ENCODE measurements around the gene CYP4F8.

Gene CYP4F8

GRCh38 chr19:15616627-15617270 is 1.7 kb downstream of the CYP4F8 start:
- DNase-seq: no peak

- DNase-seq: no peak
Measured at GRCh38 chr19:15618321-15618720, 3.3 kb downstream of the CYP4F8 start.

- no peak for DNase-seq
Measured at GRCh38 chr19:15621801-15622200, 6.8 kb downstream of the CYP4F8 start.

GRCh38 chr19:15622991-15623390 is 8.0 kb downstream of the CYP4F8 start:
- no peak for DNase-seq

- no peak for DNase-seq
Measured at GRCh38 chr19:15623711-15624318, 8.8 kb downstream of the CYP4F8 start.

- no peak for DNase-seq
Measured at GRCh38 chr19:15628236-15629002, 13.4 kb downstream of the CYP4F8 start.

GRCh38 chr19:15629003-15629880 is 14.2 kb downstream of the CYP4F8 start:
- peak; percentile 66 for DNase-seq

GRCh38 chr19:15631817-15632216 is 16.8 kb downstream of the CYP4F8 start:
- no peak for DNase-seq

GRCh38 chr19:15633082-15633835 is 18.2 kb downstream of the CYP4F8 start:
- DNase-seq: no peak

- no peak for DNase-seq
Measured at GRCh38 chr19:15634105-15634504, 19.1 kb downstream of the CYP4F8 start.

- no peak for DNase-seq
Measured at GRCh38 chr19:15635016-15635805, 20.2 kb downstream of the CYP4F8 start.

- no peak for DNase-seq
Measured at GRCh38 chr19:15636026-15636425, 21.0 kb downstream of the CYP4F8 start.

- DNase-seq: no peak
Measured at GRCh38 chr19:15639596-15639995, 24.6 kb downstream of the CYP4F8 start.

- no peak for DNase-seq
Measured at GRCh38 chr19:15640294-15640903, 25.4 kb downstream of the CYP4F8 start, which contains the start of gene CYP4F3. TSS of gene CYP4F3 (plus strand) at chr19:15640897. CDS start at chr19:15641416, 519 bp downstream.

- DNase-seq: no peak
Measured at GRCh38 chr19:15640904-15641597, 26.0 kb downstream of the CYP4F8 start.

GRCh38 chr19:15641901-15642491 is 27.0 kb downstream of the CYP4F8 start:
- DNase-seq: no peak

GRCh38 chr19:15642807-15643206 is 27.8 kb downstream of the CYP4F8 start:
- no peak for DNase-seq

GRCh38 chr19:15643387-15643786 is 28.4 kb downstream of the CYP4F8 start:
- no peak for DNase-seq

- no peak for DNase-seq
Measured at GRCh38 chr19:15644066-15644741, 29.2 kb downstream of the CYP4F8 start.

Data from left hindlimb (tissue), 1 donor.